ENCODE data around the gene CERS2. TPM values are rescaled to one million over a fixed set of nuclear protein-coding genes. Genes with fewer than 3 reads are reported as not detected.
"Not testable (repeated sequence)": the region's sequence is repeated elsewhere in the genome, so short reads cannot be mapped to it uniquely, and the experiment has no call there.

CERS2 gene
- total and polyA plus RNA-seq, 2 of the 4 experiments (the other 2 are of a cell fraction), result 118 to 127 TPM

DNA sequence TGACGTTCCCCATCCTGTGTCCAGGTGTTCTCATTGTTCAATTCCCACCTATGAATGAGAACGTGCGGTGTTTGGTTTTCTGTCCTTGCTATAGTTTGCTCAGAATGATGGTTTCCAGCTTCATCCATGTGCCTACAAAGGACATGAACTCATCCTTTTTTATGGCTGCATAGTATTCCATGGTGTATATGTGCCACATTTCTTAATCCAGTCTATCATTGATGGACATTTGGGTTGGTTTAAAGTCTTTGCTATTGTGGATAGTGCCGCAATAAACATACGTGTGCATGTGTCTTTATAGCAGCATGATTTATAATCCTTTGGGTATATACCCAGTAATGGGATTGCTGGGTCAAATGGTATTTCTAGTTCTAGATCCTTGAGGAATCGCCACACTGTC lies 45.9 kb downstream of the CERS2 start:
- H3K9me3 ChIP-seq (ENCODE audit: control insufficient read depth, insufficient read depth, low read length); H3K56ac ChIP-seq (ENCODE audit: extremely low read depth, insufficient read depth, low read length); H3K4me3 ChIP-seq (ENCODE audit: insufficient read depth, low read depth, low read length); H4K20me1 ChIP-seq (ENCODE audit: insufficient read depth, low read length); H2AK9ac ChIP-seq (replicated peaks; ENCODE audit: low read depth, low read length, poor library complexity); H3K23ac ChIP-seq (ENCODE audit: low read depth, low read length); dilution Hi-C loops (cut with HindIII; ENCODE audit: low sequenced_read_pairs, unreplicated experiment); intact Hi-C loops (cut with micrococcal nuclease); H2BK20ac ChIP-seq (ENCODE audit: low read depth, low read length); H3K4ac ChIP-seq (ENCODE audit: low read depth, low read length); H3K27me3 ChIP-seq (ENCODE audit: control insufficient read depth, insufficient read depth, low read length); in situ Hi-C loops (cut with MboI; ENCODE audit: low sequenced_read_pairs); ATAC-seq (ENCODE audit: low read depth); H4K91ac ChIP-seq (ENCODE audit: insufficient read depth, low read depth, low read length); H2BK120ac ChIP-seq (ENCODE audit: low read depth, low read length); H3K18ac ChIP-seq (ENCODE audit: low read depth, low read length); CTCF ChIA-PET; H2AK5ac ChIP-seq (ENCODE audit: low read depth, low read length); POLR2A ChIA-PET (ENCODE audit: unreplicated experiment); H3K9ac ChIP-seq (ENCODE audit: low read depth, low read length); H2BK15ac ChIP-seq (ENCODE audit: low read depth, low read length); H4K8ac ChIP-seq (ENCODE audit: low read depth in 2 of 2, low read length in 2 of 2); H3K9me1 ChIP-seq (ENCODE audit: insufficient read depth, low read length); H3K4me1 ChIP-seq (ENCODE audit: control insufficient read depth, insufficient read depth, low read length); H3K14ac ChIP-seq (replicated peaks; ENCODE audit: low read depth, low read length); DNase-seq; H2BK5ac ChIP-seq (ENCODE audit: low read depth, low read length, poor library complexity, severe bottlenecking); H2AFZ ChIP-seq (replicated peaks; ENCODE audit: low read length, poor library complexity); H3K27ac ChIP-seq (ENCODE audit: insufficient read depth, low read length); BruUV-seq (replicated peaks); H4K5ac ChIP-seq (ENCODE audit: low read depth, low read length); H3K4me2 ChIP-seq (ENCODE audit: low read depth, low read length): not testable (repeated sequence)
- no CpG with 5 or more reads among the region's 6 CpGs for WGBS, 2 experiments (ENCODE audit: extremely low coverage in 2 of 2, insufficient read length in 1 of 2)
- Histone ChIP-seq H3K36me3 (ENCODE audit: control insufficient read depth, insufficient read depth, low read length) (peaks cover 29% of the 10 kb centered on the region), H3K79me1 (ENCODE audit: low read depth in 1 of 2, low read length in 2 of 2) (peaks cover 18 to 22% of the 10 kb centered on the region in 2 experiments)
